Upper lobe of right lung (tissue), 1 donor: ENCODE measurements around the gene BLNK. TPM values are rescaled to one million over a fixed set of nuclear protein-coding genes. Genes with fewer than 3 reads are reported as not detected.

ENCODE experiments used
- ATAC-seq: fragments of 200-7000 bp; cut with Tn5 transposase; one replicate; pipeline ENCODE4 v1.9.1; 2020; ENCODE audit warnings: mild to moderate bottlenecking, moderate library complexity
- DNase-seq: peaks from one replicate; pipeline ENCODE4 v3.0.0-alpha.2; 2020
- H3K27ac ChIP-seq: fragments of 200-600 bp; one replicate; pipeline ENCODE4 v1.8.0; 2022
- H3K27me3 ChIP-seq: fragments of 200-600 bp; one replicate; pipeline ENCODE4 v1.8.0; 2022; ENCODE audit warnings: mild to moderate bottlenecking
- H3K36me3 ChIP-seq: fragments of 200-600 bp; one replicate; pipeline ENCODE4 v1.8.0; 2022
- H3K4me1 ChIP-seq: fragments of 200-600 bp; one replicate; pipeline ENCODE4 v1.8.0; 2022
- H3K4me3 ChIP-seq: fragments of 200-600 bp; one replicate; pipeline ENCODE4 v1.8.0; 2022; ENCODE audit warnings: mild to moderate bottlenecking
- H3K9me3 ChIP-seq: fragments of 200-600 bp; one replicate; pipeline ENCODE4 v1.8.0; 2022
- intact Hi-C: fragments of 100-400 bp; cut with DNase I; formaldehyde crosslinking; loops from one replicate; pipeline ENCODE4 v1.11.0; 2022
- total RNA-seq: library from RNA; stranded (reverse); fragmentation: NEBNext Ultra II Directional; extraction: Animal tissue kit (Norgen Biotek cat#: 25700); gene quantifications from one replicate; pipeline ENCODE4 v1.2.1, GENCODE V29; 2021
- TF ChIP-seq, protein P1 (sequence below): fragments of 200-600 bp; IDR thresholded peaks from one replicate; pipeline ENCODE4 v1.8.0; 2022; ENCODE audit warnings: antibody characterized with exemption
- donor health status: DM: no; HTN: yes; CAD: no; lungs with severe emphysema.

BLNK gene
- total RNA-seq, 1 donor from 2014 or later = 8.8 TPM

DNA sequence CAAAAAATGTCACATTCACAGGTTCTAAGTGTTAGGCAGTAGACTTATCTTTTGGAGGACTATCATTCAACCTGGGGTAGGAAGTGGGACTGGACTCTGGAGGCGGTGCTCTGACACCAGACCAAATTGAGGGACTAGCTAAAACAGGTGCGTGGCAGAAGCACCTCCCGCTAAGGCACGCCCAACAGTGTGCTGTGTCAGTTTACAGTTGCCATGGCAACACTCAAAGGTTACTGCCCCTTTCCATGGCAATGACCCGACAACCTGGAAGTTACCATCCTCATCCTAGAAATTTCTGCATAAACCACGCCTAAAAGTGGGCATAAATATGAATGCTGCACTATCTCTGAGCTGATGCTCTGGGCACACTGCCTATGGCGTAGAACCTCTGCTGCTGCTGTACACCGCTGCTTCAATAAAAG lies 14.0 kb upstream of the BLNK start:
- no peak overlapping the region for H3K27ac ChIP-seq
- intact Hi-C loops = no loop called here
- no peak for ATAC-seq
- no peak for DNase-seq
- no peaks in the 10 kb centered on the region for H3K27me3 ChIP-seq
- no peaks in the 10 kb centered on the region for H3K9me3 ChIP-seq
- TF ChIP-seq, protein P1, sequence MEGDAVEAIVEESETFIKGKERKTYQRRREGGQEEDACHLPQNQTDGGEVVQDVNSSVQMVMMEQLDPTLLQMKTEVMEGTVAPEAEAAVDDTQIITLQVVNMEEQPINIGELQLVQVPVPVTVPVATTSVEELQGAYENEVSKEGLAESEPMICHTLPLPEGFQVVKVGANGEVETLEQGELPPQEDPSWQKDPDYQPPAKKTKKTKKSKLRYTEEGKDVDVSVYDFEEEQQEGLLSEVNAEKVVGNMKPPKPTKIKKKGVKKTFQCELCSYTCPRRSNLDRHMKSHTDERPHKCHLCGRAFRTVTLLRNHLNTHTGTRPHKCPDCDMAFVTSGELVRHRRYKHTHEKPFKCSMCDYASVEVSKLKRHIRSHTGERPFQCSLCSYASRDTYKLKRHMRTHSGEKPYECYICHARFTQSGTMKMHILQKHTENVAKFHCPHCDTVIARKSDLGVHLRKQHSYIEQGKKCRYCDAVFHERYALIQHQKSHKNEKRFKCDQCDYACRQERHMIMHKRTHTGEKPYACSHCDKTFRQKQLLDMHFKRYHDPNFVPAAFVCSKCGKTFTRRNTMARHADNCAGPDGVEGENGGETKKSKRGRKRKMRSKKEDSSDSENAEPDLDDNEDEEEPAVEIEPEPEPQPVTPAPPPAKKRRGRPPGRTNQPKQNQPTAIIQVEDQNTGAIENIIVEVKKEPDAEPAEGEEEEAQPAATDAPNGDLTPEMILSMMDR = no peak
- no peak overlapping the region for H3K4me3 ChIP-seq
- no peaks in the 10 kb centered on the region for H3K36me3 ChIP-seq
- peaks cover 14% of the 10 kb centered on the region for H3K4me1 ChIP-seq

GRCh38 chr10:96283756-96284155 lies 12.4 kb upstream of the BLNK start:
- Histone ChIP-seq H3K27ac (no peak overlapping the region), H3K4me3 (no peak overlapping the region), H3K9me3 (no peaks in the 10 kb centered on the region), H3K4me1 (peaks cover 14% of the 10 kb centered on the region), H3K27me3 (no peaks in the 10 kb centered on the region), H3K36me3 (no peaks in the 10 kb centered on the region)
- DNase-seq = no peak
- TF ChIP-seq, protein P1 = no peak
- intact Hi-C loops = no loop called here
- ATAC-seq = peak; percentile 30

GRCh38 chr10:96283351-96283750 lies 12.0 kb upstream of the BLNK start:
- Histone ChIP-seq H3K36me3 (no peaks in the 10 kb centered on the region), H3K27me3 (no peaks in the 10 kb centered on the region), H3K4me1 (peaks cover 13% of the 10 kb centered on the region), H3K27ac (no peak overlapping the region), H3K4me3 (no peak overlapping the region), H3K9me3 (no peaks in the 10 kb centered on the region)
- DNase-seq = no peak
- no peak for ATAC-seq
- intact Hi-C loops = no loop called here
- TF ChIP-seq, protein P1 = no peak

DNA sequence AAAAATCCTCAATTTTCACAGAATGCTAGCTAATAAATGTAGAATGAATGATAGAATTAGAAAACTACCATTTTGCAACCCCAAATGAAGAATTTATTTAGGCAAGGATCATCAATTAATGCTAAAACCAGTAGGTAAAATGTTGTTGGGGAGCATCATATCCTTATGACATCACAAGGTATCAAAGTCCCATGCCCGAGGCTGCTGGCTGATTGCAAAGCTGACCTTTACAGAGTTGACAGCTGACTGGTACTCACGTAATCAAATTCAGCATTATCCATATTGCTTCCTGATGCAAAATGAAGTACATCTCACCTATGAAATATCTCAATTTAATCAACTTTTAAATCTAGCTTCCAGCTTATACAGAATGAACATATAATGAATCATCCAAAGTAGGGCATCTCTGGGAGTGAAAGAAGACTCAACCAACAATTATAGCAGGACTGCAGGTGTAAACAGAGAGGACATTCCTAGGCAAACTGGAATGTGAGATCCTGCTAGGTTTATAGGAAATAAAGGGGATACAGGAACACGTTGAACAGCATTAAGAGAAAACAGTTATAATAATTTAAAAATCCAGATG lies 10.2 kb upstream of the BLNK start:
- intact Hi-C loops = no loop called here
- H3K27ac ChIP-seq = no peak overlapping the region
- H3K4me3 ChIP-seq = no peak overlapping the region
- ATAC-seq (no peak), DNase-seq (no peak)
- TF ChIP-seq, protein P1 = no peak
- no peaks in the 10 kb centered on the region for H3K4me1 ChIP-seq
- no peaks in the 10 kb centered on the region for H3K9me3 ChIP-seq
- no peaks in the 10 kb centered on the region for H3K27me3 ChIP-seq
- no peaks in the 10 kb centered on the region for H3K36me3 ChIP-seq

DNA sequence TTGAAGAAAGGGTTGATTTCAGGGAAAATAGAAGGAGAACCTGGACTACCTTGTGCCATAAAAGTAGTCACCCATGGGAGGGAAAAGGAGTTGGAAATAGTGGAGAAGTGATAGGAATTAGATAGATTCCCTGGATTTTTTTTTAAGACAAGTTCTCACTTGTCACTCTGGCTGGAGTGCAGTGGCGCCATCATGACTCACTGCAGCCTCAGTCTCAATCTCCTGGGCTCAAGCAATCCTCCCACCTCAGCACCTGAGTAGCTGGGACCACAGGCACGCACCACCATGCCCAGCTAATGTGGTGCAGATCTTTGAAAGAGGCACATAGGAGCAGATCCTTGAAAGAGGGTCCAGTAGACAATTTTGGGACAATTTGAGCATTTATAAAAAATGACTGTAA lies 9.5 kb upstream of the BLNK start:
- no peaks in the 10 kb centered on the region for H3K36me3 ChIP-seq
- intact Hi-C loops = no loop called here
- TF ChIP-seq, protein P1 = no peak
- no peaks in the 10 kb centered on the region for H3K27me3 ChIP-seq
- no peak for ATAC-seq
- H3K27ac ChIP-seq = no peak overlapping the region
- no peaks in the 10 kb centered on the region for H3K9me3 ChIP-seq
- peaks cover 5% of the 10 kb centered on the region for H3K4me1 ChIP-seq
- no peak for DNase-seq
- no peak overlapping the region for H3K4me3 ChIP-seq

GRCh38 chr10:96279191-96279641 lies 7.8 kb upstream of the BLNK start:
- Histone ChIP-seq H3K27ac (no peak overlapping the region), H3K36me3 (no peaks in the 10 kb centered on the region), H3K9me3 (no peaks in the 10 kb centered on the region), H3K4me1 (peaks cover 6% of the 10 kb centered on the region), H3K4me3 (no peak overlapping the region), H3K27me3 (no peaks in the 10 kb centered on the region)
- DNase-seq = no peak
- TF ChIP-seq, protein P1 = no peak
- intact Hi-C loops = no loop called here
- ATAC-seq = no peak
